T-cell (primary cell): Measurements from ENCODE around the gene BRIP1. TPM values are rescaled to one million over a fixed set of nuclear protein-coding genes. Genes with fewer than 3 reads are reported as not detected.

Source experiments
- ATAC-seq, 4 experiments: fragments of 200-7000 bp in 3 of 4; fragments of 150-1000 bp in 1 of 4; cut with Tn5 transposase; replicated peaks in 1 of 4; 1 replicate in 3 of 4; 2 replicates in 1 of 4; pipeline ENCODE4 v1.10.0; 2021; ENCODE audit warnings: moderate library complexity in 3 of 4, mild to moderate bottlenecking in 2 of 4, moderate number of reproducible peaks in 1 of 4
- CTCF ChIA-PET, 2 donors: fragments of 300-600 bp; sonication (Branson Sonifier 250); formaldehyde crosslinking; loops; one replicate each; lab custom pipeline; 2022; ENCODE audit warnings: antibody characterized with exemption in 2 of 2; lab: Charles Lee
- POLR2A ChIA-PET, 2 donors: fragments of 300-600 bp; sonication (Branson Sonifier 250); formaldehyde crosslinking; loops; one replicate each; lab custom pipeline; 2022; ENCODE audit warnings: antibody characterized with exemption in 2 of 2; lab: Charles Lee
- DNase-seq, 35 experiments: peaks; one replicate each; pipeline versions ENCODE4 v3.0.0 to v3.0.0-alpha.2; 2013 to 2023
- H3K27ac ChIP-seq: one replicate; pipeline ENCODE4 v1.5.1; 2013; ENCODE audit warnings: low read length
- H3K27me3 ChIP-seq, 2 experiments: replicated peaks in 1 of 2; 1 replicate in 1 of 2; 2 replicates in 1 of 2; pipeline versions ENCODE4 v1.6.1 to v1.7.0; 2013; ENCODE audit warnings: low read length in 1 of 2, mixed read lengths in 1 of 2; ENCODE audit not compliant: control insufficient read depth in 2 of 2, insufficient read depth in 2 of 2; ENCODE audit errors: extremely low read depth in 1 of 2
- H3K36me3 ChIP-seq, 2 donors: 1 replicate in 1 of 2; 2 replicates in 1 of 2; pipeline versions ENCODE4 v1.6.1 to v1.7.0; 2013; ENCODE audit warnings: low read length in 1 of 2; ENCODE audit not compliant: control insufficient read depth in 2 of 2, insufficient read depth in 1 of 2; ENCODE audit errors: extremely low read depth in 1 of 2
- H3K4me1 ChIP-seq, 2 experiments: 1 replicate in 1 of 2; 2 replicates in 1 of 2; pipeline versions ENCODE4 v1.6.1 to v1.7.0; 2013; ENCODE audit warnings: low read length in 2 of 2, mixed read lengths in 1 of 2; ENCODE audit not compliant: insufficient read depth in 2 of 2, control insufficient read depth in 1 of 2; ENCODE audit errors: extremely low read depth in 1 of 2
- H3K4me3 ChIP-seq, 2 donors: 1 replicate in 1 of 2; 2 replicates in 1 of 2; pipeline versions ENCODE4 v1.5.1 to v1.7.0; 2013; ENCODE audit warnings: mild to moderate bottlenecking in 2 of 2, low read length in 1 of 2, moderate library complexity in 1 of 2; ENCODE audit not compliant: control insufficient read depth in 1 of 2; ENCODE audit errors: extremely low read depth in 1 of 2
- H3K9me3 ChIP-seq: 2 replicates; pipeline ENCODE4 v1.7.0; 2013
- H3K27ac Mint-ChIP-seq, 2 donors: one replicate each; pipeline ENCODE4 v1.8.0; 2020 to 2021; ENCODE audit warnings: mild to moderate bottlenecking in 2 of 2, mixed read lengths in 2 of 2
- H3K27me3 Mint-ChIP-seq, 2 donors: one replicate each; pipeline ENCODE4 v1.8.0; 2021 to 2022; ENCODE audit warnings: mixed read lengths in 2 of 2
- H3K36me3 Mint-ChIP-seq: one replicate; pipeline ENCODE4 v1.8.0; 2021; ENCODE audit warnings: mixed read lengths
- H3K4me1 Mint-ChIP-seq, 3 donors: one replicate each; pipeline ENCODE4 v1.8.0; 2020 to 2022; ENCODE audit warnings: mixed read lengths in 3 of 3, mild to moderate bottlenecking in 1 of 3
- H3K4me3 Mint-ChIP-seq, 3 donors: one replicate each; pipeline ENCODE4 v1.8.0; 2020 to 2022; ENCODE audit warnings: mild to moderate bottlenecking in 3 of 3, mixed read lengths in 3 of 3, moderate library complexity in 3 of 3
- H3K9me3 Mint-ChIP-seq, 3 donors: one replicate each; pipeline ENCODE4 v1.8.0; 2020 to 2022; ENCODE audit warnings: mixed read lengths in 3 of 3
- WGBS: methylation state at CpG from one replicate; pipeline ENCODE4 v1.1.5; 2013; ENCODE audit warnings: missing lambda C conversion rate; ENCODE audit not compliant: insufficient coverage; 5-methylcytosine and 5-hydroxymethylcytosine counted together
- total RNA-seq, 35 experiments: library from RNA in 6 of 35; stranded (reverse) in 6 of 35; fragments of 120-200 nt in 1 of 35; gene quantifications; one replicate each; pipeline versions ENCODE4 v1.2.1 to v1.2.4 and lab custom pipeline; 2013 to 2026

BRIP1 gene
- total RNA-seq, 5 donors from 2014 or later (not counting 1 experiment from before 2014, with no cell fraction given), result 1.4 to 3.5 (median 1.7) TPM

DNA sequence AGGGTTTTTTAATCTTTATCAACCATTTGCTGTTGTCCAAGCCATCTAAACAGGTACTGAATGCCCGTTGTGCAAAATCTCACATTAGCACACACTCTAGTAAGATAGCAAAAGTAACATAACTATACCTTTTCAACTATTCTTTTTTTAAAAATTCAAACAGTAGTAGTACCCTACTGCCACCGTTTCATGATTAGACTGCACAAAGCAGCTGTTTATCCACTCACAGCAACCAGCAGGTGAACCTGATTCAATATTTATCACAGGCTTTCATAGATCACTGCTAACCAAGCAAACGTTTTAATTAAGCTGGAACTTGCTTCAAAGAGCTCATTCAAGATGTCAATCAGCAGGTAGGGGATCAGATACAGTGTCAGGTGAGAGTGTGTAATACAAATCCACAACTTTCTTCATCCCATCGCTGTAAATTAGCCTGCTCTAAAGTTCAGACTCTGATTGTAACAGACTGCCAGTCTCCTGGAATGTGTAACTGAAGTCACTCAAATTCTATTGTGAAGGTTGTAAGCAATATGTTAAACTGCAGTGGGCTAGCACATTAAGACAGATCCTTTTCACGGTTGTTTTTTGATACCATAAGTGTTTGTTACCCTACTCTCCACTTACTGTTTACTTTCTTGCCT is 47.3 kb downstream of the BRIP1 start:
- H3K36me3 Mint-ChIP-seq, result peaks cover 20% of the 10 kb centered on the region
- POLR2A ChIA-PET, result no interaction called here
- no peaks in the 10 kb centered on the region for H3K36me3 ChIP-seq
- no peak for ATAC-seq
- no peaks in the 10 kb centered on the region for H3K27me3 ChIP-seq
- H3K27me3 Mint-ChIP-seq, result no peaks in the 10 kb centered on the region
- CTCF ChIA-PET, result no interaction called here
- no peak overlapping the region for H3K27ac Mint-ChIP-seq
- peaks cover 0 to 3% (median 0%) of the 10 kb centered on the region in 3 donors for H3K4me1 Mint-ChIP-seq
- H3K4me3 ChIP-seq, result no peak overlapping the region
- no peak for DNase-seq
- no peaks in the 10 kb centered on the region for H3K9me3 Mint-ChIP-seq
- no peaks in the 10 kb centered on the region for H3K9me3 ChIP-seq
- no peaks in the 10 kb centered on the region for H3K4me1 ChIP-seq
- H3K4me3 Mint-ChIP-seq, result no peak overlapping the region
- WGBS, result 88% methylated on average over 2 of the region's 5 CpGs
- H3K27ac ChIP-seq, result no peak overlapping the region

DNA sequence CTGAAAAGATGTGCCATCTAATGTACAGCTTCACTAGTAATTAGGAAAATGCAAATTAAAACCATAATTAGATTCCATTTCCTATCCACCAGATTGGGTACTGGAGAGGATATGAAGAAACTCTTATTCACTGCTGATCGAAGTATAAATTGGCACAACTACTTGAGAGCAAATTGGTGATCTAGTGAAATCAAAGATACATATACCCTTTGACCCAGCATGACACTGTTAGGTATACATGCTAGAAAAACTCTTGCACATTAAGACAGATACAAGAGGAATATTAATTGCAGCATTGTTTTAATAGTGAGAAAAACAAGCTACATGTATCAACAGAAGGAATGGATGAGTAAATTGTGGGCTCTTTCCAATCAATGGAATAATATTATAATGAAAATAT is 48.8 kb downstream of the BRIP1 start:
- no peak for DNase-seq
- H3K4me1 ChIP-seq, result no peaks in the 10 kb centered on the region
- ATAC-seq, result no peak
- Mint-ChIP-seq H3K36me3 (peaks cover 12% of the 10 kb centered on the region), H3K4me1 (peaks cover 0 to 9% (median 7%) of the 10 kb centered on the region in 3 donors), H3K9me3 (no peaks in the 10 kb centered on the region), H3K4me3 (no peak overlapping the region), H3K27ac (no peak overlapping the region), H3K27me3 (no peaks in the 10 kb centered on the region)
- no peaks in the 10 kb centered on the region for H3K27me3 ChIP-seq
- WGBS, result no CpG with 5 or more reads among the region's 1 CpG
- no peaks in the 10 kb centered on the region for H3K36me3 ChIP-seq
- no peak overlapping the region for H3K27ac ChIP-seq
- H3K9me3 ChIP-seq, result no peaks in the 10 kb centered on the region
- no peak overlapping the region for H3K4me3 ChIP-seq
- POLR2A ChIA-PET, result no interaction called here
- CTCF ChIA-PET, result no interaction called here

DNA sequence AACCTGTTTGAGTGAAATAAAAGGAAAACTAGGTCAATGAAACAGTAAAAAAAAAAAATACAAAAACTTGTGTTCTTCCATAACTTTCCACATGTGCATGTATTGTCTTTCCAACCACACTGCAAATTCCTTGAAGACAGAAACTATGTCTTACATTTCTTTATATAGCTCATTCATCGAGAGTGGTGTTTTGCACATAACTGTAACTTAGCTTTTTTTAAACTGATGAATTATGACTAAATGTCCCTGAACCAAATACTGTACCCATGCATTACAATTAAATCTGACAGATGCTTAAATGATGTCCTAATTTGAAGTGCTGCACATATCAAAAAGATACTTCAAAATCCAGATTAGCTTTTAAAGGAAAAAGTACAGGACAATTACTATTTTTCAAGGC is 50.1 kb downstream of the BRIP1 start:
- ChIA-PET POLR2A (no interaction called here), CTCF (no interaction called here)
- ATAC-seq (no peak), DNase-seq (no peak)
- Histone ChIP-seq H3K4me1 (no peaks in the 10 kb centered on the region), H3K36me3 (no peaks in the 10 kb centered on the region), H3K27me3 (no peaks in the 10 kb centered on the region), H3K4me3 (no peak overlapping the region), H3K27ac (no peak overlapping the region), H3K9me3 (no peaks in the 10 kb centered on the region)
- H3K4me1 Mint-ChIP-seq, result peaks cover 0 to 9% (median 7%) of the 10 kb centered on the region in 3 donors
- no peaks in the 10 kb centered on the region for H3K27me3 Mint-ChIP-seq
- H3K36me3 Mint-ChIP-seq, result peaks cover 12% of the 10 kb centered on the region
- H3K9me3 Mint-ChIP-seq, result no peaks in the 10 kb centered on the region
- H3K4me3 Mint-ChIP-seq, result no peak overlapping the region
- no peak overlapping the region for H3K27ac Mint-ChIP-seq
- no CpG with 5 or more reads among the region's 1 CpG for WGBS

DNA sequence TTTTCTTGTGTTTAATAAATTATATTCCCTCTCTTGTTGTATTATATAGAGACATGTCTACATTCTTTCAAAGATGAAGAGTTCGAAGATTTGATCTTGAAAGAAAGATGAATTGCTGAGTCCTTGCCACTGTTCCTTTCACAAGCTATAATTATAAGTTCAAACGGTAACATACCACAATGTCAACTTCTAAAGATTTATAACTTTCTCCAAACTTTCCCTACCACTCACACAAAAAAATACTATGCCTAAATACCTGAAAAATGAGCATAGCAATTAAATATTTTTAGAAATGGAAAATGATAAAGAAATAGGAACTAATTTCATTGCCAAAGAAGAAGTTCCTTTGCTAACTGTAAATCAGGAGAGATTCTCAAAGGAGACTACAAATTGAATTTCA is 50.6 kb downstream of the BRIP1 start:
- WGBS, result no CpG with 5 or more reads among the region's 2 CpGs
- CTCF ChIA-PET, result interaction anchor here in 1 of 2 donors (0.6 to 0.7 kb wide), 2 partner anchors 85 to 287 kb away, joined by 3 read pairs; no protein-coding TSS in a partner anchor
- no peak overlapping the region for H3K4me3 Mint-ChIP-seq
- POLR2A ChIA-PET, result no interaction called here
- H3K27me3 Mint-ChIP-seq, result no peaks in the 10 kb centered on the region
- H3K27me3 ChIP-seq, result no peaks in the 10 kb centered on the region
- no peak overlapping the region for H3K27ac Mint-ChIP-seq
- H3K4me1 ChIP-seq, result no peaks in the 10 kb centered on the region
- no peaks in the 10 kb centered on the region for H3K9me3 Mint-ChIP-seq
- H3K9me3 ChIP-seq, result no peaks in the 10 kb centered on the region
- H3K4me1 Mint-ChIP-seq, result peaks cover 0 to 9% (median 7%) of the 10 kb centered on the region in 3 donors
- no peak for ATAC-seq
- no peak overlapping the region for H3K27ac ChIP-seq
- no peak for DNase-seq
- no peak overlapping the region for H3K4me3 ChIP-seq
- H3K36me3 Mint-ChIP-seq, result peaks cover 12% of the 10 kb centered on the region
- H3K36me3 ChIP-seq, result no peaks in the 10 kb centered on the region

DNA sequence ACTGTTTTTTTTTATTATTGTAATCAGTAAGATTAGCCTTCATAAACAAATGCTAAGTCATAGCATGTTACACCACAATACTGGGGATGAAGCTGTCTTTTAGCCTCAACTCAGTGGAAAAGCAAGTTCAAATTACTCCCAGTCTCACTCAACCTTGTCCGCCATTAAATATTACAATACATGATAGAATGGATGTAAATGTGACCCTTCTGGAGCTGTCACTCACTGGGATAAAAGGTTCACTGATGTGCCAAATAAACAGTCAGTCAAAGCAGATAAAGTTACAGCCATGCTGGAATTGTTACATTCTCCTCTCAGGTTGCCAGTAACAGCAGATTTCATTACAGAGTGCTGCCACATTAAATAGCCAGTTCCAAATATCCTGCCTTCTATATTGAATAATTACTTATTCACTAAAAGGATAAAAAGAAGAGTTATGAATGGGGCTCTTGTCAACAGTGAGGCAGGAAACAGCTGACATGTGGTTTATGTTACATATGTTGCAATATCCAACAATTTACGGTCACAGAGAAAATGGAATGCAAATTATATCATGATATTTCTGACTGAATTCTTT is 53.4 kb downstream of the BRIP1 start:
- Histone ChIP-seq H3K36me3 (no peaks in the 10 kb centered on the region), H3K27me3 (no peaks in the 10 kb centered on the region), H3K9me3 (no peaks in the 10 kb centered on the region), H3K27ac (no peak overlapping the region), H3K4me1 (no peaks in the 10 kb centered on the region), H3K4me3 (no peak overlapping the region)
- ATAC-seq (no peak), DNase-seq (no peak)
- CTCF ChIA-PET, result interaction anchor here in 1 of 2 donors (0.5 kb wide), 1 partner anchor 13 kb away, joined by 3 read pairs; no protein-coding TSS in a partner anchor
- Mint-ChIP-seq H3K36me3 (peaks cover 9% of the 10 kb centered on the region), H3K4me1 (peaks cover 0 to 15% (median 10%) of the 10 kb centered on the region in 3 donors), H3K27me3 (no peaks in the 10 kb centered on the region), H3K9me3 (no peaks in the 10 kb centered on the region), H3K4me3 (no peak overlapping the region), H3K27ac (no peak overlapping the region)
- no CpG with 5 or more reads among the region's 2 CpGs for WGBS
- POLR2A ChIA-PET, result no interaction called here

DNA sequence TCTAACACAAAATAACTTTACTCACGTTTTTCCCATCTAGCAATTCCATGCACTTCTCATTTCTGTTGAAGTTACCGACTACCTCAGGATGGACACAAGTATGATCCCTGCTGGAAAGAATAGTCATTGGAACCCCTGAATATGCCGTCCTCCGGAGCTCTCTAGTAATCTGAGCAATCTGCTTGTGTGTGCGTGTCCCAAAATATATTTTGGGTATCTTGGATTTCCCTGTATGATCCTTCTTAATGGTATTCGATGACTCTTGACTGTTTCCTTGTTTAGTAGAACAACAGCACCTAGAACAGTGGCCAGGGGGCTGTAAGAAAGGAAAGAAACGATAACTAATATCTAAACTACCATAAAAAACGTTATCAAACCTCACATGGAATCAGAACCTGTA is 54.9 kb downstream of the BRIP1 start:
- CTCF ChIA-PET, result no interaction called here
- POLR2A ChIA-PET, result no interaction called here
- H3K4me3 Mint-ChIP-seq, result no peak overlapping the region
- H3K4me3 ChIP-seq, result no peak overlapping the region
- no peaks in the 10 kb centered on the region for H3K27me3 ChIP-seq
- H3K9me3 ChIP-seq, result no peaks in the 10 kb centered on the region
- no peaks in the 10 kb centered on the region for H3K9me3 Mint-ChIP-seq
- no peak overlapping the region for H3K27ac Mint-ChIP-seq
- peaks cover 0 to 15% (median 10%) of the 10 kb centered on the region in 3 donors for H3K4me1 Mint-ChIP-seq
- peaks cover 9% of the 10 kb centered on the region for H3K36me3 Mint-ChIP-seq
- no peaks in the 10 kb centered on the region for H3K4me1 ChIP-seq
- H3K27me3 Mint-ChIP-seq, result no peaks in the 10 kb centered on the region
- 93% methylated on average over 2 of the region's 8 CpGs for WGBS
- H3K36me3 ChIP-seq, result no peaks in the 10 kb centered on the region
- DNase-seq (no peak), ATAC-seq (no peak)
- no peak overlapping the region for H3K27ac ChIP-seq
